Tibial nerve (tissue), 4 donors: ENCODE data around the gene ARMH1.

Source experiments
- EP300 ChIP-seq, 2 donors: sonication (generic); formaldehyde crosslinking; IDR thresholded peaks; one replicate each; pipeline ENCODE4 v1.6.1; 2017; ENCODE audit warnings: antibody characterized with exemption in 2 of 2, mild to moderate bottlenecking in 1 of 2
- POLR2A ChIP-seq, 2 donors: fragments of 450-650 bp; IDR thresholded peaks; one replicate each; pipeline ENCODE4 v1.6.1; 2017; ENCODE audit warnings: antibody characterized with exemption in 2 of 2, mild to moderate bottlenecking in 2 of 2, moderate library complexity in 2 of 2
- TF ChIP-seq, protein P1 (sequence below), 5 experiments: fragments of 200-600 bp in 3 of 5; fragments of 450-650 bp in 2 of 5; sonication (generic) in 3 of 5; IDR thresholded peaks; one replicate each; pipeline ENCODE4 v1.5.1; 2016 to 2019; ENCODE audit warnings: antibody characterized with exemption in 5 of 5, mild to moderate bottlenecking in 3 of 5, moderate library complexity in 2 of 5

DNA sequence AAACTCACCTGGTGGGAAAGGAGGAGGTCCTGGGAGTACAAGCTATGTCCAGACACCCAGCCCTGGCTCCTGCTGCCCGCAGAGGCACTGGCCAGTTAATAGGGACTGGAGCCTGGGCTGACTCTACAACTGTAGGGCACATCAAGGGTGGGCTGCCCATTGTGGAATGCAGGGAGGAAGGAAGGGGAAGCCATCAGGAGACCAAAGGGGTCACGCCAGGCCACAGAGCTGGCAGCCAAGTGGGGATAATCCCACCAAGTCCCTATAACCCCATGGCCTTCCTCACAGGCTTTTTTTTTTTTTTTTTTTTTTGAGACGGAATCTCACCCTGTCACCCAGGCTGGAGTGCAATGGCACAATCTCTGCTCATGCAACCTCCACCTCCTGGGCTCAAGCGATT is 14.9 kb upstream of the ARMH1 start:
- TF ChIP-seq, protein P1, sequence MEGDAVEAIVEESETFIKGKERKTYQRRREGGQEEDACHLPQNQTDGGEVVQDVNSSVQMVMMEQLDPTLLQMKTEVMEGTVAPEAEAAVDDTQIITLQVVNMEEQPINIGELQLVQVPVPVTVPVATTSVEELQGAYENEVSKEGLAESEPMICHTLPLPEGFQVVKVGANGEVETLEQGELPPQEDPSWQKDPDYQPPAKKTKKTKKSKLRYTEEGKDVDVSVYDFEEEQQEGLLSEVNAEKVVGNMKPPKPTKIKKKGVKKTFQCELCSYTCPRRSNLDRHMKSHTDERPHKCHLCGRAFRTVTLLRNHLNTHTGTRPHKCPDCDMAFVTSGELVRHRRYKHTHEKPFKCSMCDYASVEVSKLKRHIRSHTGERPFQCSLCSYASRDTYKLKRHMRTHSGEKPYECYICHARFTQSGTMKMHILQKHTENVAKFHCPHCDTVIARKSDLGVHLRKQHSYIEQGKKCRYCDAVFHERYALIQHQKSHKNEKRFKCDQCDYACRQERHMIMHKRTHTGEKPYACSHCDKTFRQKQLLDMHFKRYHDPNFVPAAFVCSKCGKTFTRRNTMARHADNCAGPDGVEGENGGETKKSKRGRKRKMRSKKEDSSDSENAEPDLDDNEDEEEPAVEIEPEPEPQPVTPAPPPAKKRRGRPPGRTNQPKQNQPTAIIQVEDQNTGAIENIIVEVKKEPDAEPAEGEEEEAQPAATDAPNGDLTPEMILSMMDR (IDR thresholded peaks at IDR 0.05) = no peak
- TF ChIP-seq POLR2A (IDR thresholded peaks at IDR 0.05) (no peak), EP300 (IDR thresholded peaks at IDR 0.05) (no peak)
